Left lung (tissue), 10 donors: Measurements from ENCODE around the gene PAFAH1B1. TPM values are rescaled to one million over a fixed set of nuclear protein-coding genes. Genes with fewer than 3 reads are reported as not detected.

Experiments used
- ATAC-seq: fragments of 200-7000 bp; cut with Tn5 transposase; one replicate; pipeline ENCODE4 v1.9.1; 2020; ENCODE audit warnings: moderate library complexity
- DNase-seq, 4 donors: peaks; one replicate each; pipeline ENCODE4 v3.0.0-alpha.2; 2013 to 2020
- H3K27ac ChIP-seq, 2 donors: fragments of 200-600 bp; sonication (generic) in 1 of 2; one replicate each; pipeline versions ENCODE4 v1.5.0 to v1.8.0; 2020 to 2021
- H3K27me3 ChIP-seq, 2 donors: fragments of 200-600 bp; sonication (generic) in 1 of 2; one replicate each; pipeline versions ENCODE4 v1.5.0 to v1.8.0; 2020 to 2021
- H3K36me3 ChIP-seq, 2 donors: fragments of 200-600 bp; sonication (generic) in 1 of 2; one replicate each; pipeline versions ENCODE4 v1.5.0 to v1.8.0; 2020 to 2021
- H3K4me1 ChIP-seq, 2 donors: fragments of 200-600 bp; one replicate each; pipeline ENCODE4 v1.8.0; 2021
- H3K4me3 ChIP-seq, 2 donors: fragments of 200-600 bp; sonication (generic) in 1 of 2; one replicate each; pipeline versions ENCODE4 v1.5.0 to v1.8.0; 2020 to 2021; ENCODE audit warnings: mild to moderate bottlenecking in 1 of 2
- H3K9me3 ChIP-seq, 2 donors: fragments of 200-600 bp; sonication (generic) in 1 of 2; one replicate each; pipeline versions ENCODE4 v1.5.0 to v1.8.0; 2020 to 2021
- CTCF ChIP-seq, 2 donors: fragments of 200-600 bp; sonication (generic) in 1 of 2; IDR thresholded peaks; one replicate each; pipeline versions ENCODE4 v1.5.0 to v1.8.0; 2021; ENCODE audit warnings: antibody characterized with exemption in 2 of 2
- intact Hi-C, 2 donors: fragments of 100-400 bp; cut with DNase I; formaldehyde crosslinking; loops; one replicate each; pipeline versions ENCODE4 v1.11.2 to v1.14.2; 2022
- microRNA-seq, 2 donors: library from miRNA; unstranded; fragments of <30 nt; microRNA quantifications; one replicate each; pipeline ENCODE4, GENCODE V29; 2019
- polyA plus RNA-seq, 6 donors: library from polyadenylated mRNA; unstranded; fragments of 120-200 nt; gene quantifications; one replicate each; pipeline ENCODE4 v1.2.1, GENCODE V29; 2013; ENCODE audit not compliant: insufficient read length in 6 of 6
- total RNA-seq, 2 donors: library from RNA; stranded (reverse); fragmentation: NEBNext Ultra II Directional; extraction: Animal tissue kit (Norgen Biotek cat#: 25700); gene quantifications; one replicate each; pipeline ENCODE4 v1.2.1, GENCODE V29; 2021
- donor health status: DM: no; HTN: yes; CAD: no.
- donor health status: DM: no; HTN: no; CAD: no.

Gene PAFAH1B1
- total and polyA plus RNA-seq, 8 donors, result 135 to 188 (median 151) TPM

- no peak for ATAC-seq
- H3K4me3 ChIP-seq, result no peak overlapping the region
- no peaks in the 10 kb centered on the region for H3K36me3 ChIP-seq
- TF ChIP-seq CTCF (IDR thresholded peaks at IDR 0.05), result no peak
- no peak for DNase-seq
- H3K9me3 ChIP-seq, result no peaks in the 10 kb centered on the region
- H3K4me1 ChIP-seq, result no peaks in the 10 kb centered on the region
- H3K27ac ChIP-seq, result no peak overlapping the region
- peaks cover 0 to 35% of the 10 kb centered on the region in 2 donors for H3K27me3 ChIP-seq
- intact Hi-C loops, result no loop called here
Measured at GRCh38 chr17:2731807-2732206, 138.4 kb downstream of the PAFAH1B1 start.

DNA sequence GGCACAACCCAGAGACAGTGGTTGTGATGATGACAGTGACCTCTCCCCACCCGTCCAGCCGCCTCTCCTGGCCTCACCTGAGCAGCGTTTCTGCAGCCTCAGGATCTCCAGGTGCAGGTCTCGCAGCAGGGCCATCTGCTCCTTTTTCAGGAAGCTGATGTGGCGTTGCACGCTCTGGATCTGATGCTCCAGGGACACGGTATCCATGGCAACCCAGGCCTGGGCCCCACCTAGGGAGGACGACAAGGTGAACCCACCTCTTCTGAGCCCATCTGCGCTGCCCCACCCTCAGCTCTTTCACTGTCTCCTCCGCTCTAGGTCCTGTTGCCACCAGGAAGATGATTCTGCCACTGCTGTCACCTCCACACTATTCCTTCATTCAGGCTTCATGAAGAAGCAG, 141.5 kb downstream of the PAFAH1B1 start:
- H3K27me3 ChIP-seq, result peaks cover 0 to 20% of the 10 kb centered on the region in 2 donors
- DNase-seq (no peak), ATAC-seq (no peak)
- H3K27ac ChIP-seq, result no peak overlapping the region
- H3K36me3 ChIP-seq, result no peaks in the 10 kb centered on the region
- H3K4me3 ChIP-seq, result no peak overlapping the region
- H3K9me3 ChIP-seq, result no peaks in the 10 kb centered on the region
- no peak for TF ChIP-seq CTCF (IDR thresholded peaks at IDR 0.05)
- intact Hi-C loops, result no loop called here
- H3K4me1 ChIP-seq, result no peaks in the 10 kb centered on the region

Small RNA genes lying within 50 kb of the gene (microRNA-seq; reads per million reads assigned to microRNA genes)
- 0 to 0.14 reads per million in 2 donors for gene MIR6776

Other genes starting within 250 kb of the PAFAH1B1 start
- 10 to 100 TPM; 19.7 to 31.9 TPM for gene MNT, start 192.6 kb upstream of the PAFAH1B1 start, total RNA-seq
- 10 to 100 TPM; 10.9 to 20.5 (median 14.8) TPM for gene MNT, start 192.6 kb upstream of the PAFAH1B1 start, polyA plus RNA-seq
- 10 to 100 TPM; 25.1 to 30.6 TPM for gene METTL16, start 81.8 kb upstream of the PAFAH1B1 start, total RNA-seq
- 10 to 100 TPM; 38.1 to 51.8 (median 39.7) TPM for gene METTL16, start 81.8 kb upstream of the PAFAH1B1 start, polyA plus RNA-seq
- gene CLUH, start 118.1 kb downstream of the PAFAH1B1 start, total RNA-seq, result 10 to 100 TPM; 45.3 to 71.8 TPM
- 10 to 100 TPM; 20.9 to 39.8 (median 27.1) TPM for gene CLUH, start 118.1 kb downstream of the PAFAH1B1 start, polyA plus RNA-seq
- gene CCDC92B, start 156.0 kb downstream of the PAFAH1B1 start, total RNA-seq, result under 1 TPM; 0.15 to 0.18 TPM
- gene CCDC92B, start 156.0 kb downstream of the PAFAH1B1 start, polyA plus RNA-seq, result under 1 TPM; 0.15 to 0.41 (median 0.29) TPM
- 10 to 100 TPM; 12.0 to 14.5 TPM for gene RAP1GAP2, start 202.8 kb downstream of the PAFAH1B1 start, total RNA-seq
- 10 to 100 TPM in 1 of 6 donors, 1 to 10 TPM in 5; 8.0 to 12.2 (median 9.6) TPM for gene RAP1GAP2, start 202.8 kb downstream of the PAFAH1B1 start, polyA plus RNA-seq